Loucy (cell line): Measurements from ENCODE around the gene UBXN6.

Experiments used
- H2AFZ ChIP-seq: fragments of 200-600 bp; sonication (generic); 2 replicates; pipeline ENCODE4 v1.6.0; 2016; ENCODE audit warnings: antibody characterized with exemption, mild to moderate bottlenecking, low read length, moderate library complexity
- H3F3A ChIP-seq: fragments of 200-600 bp; 2 replicates; pipeline ENCODE4 v1.6.0; 2016; ENCODE audit warnings: antibody characterized with exemption, low read depth, mild to moderate bottlenecking
- H3K27me3 ChIP-seq: fragments of 200-600 bp; sonication (generic); 2 replicates; pipeline ENCODE4 v1.6.1; 2014; ENCODE audit warnings: low read length, mild to moderate bottlenecking; ENCODE audit not compliant: insufficient read depth, poor library complexity, severe bottlenecking
- H3K36me3 ChIP-seq: fragments of 200-600 bp; sonication (generic); 2 replicates; pipeline ENCODE4 v1.6.1; 2016; ENCODE audit warnings: low read length; ENCODE audit not compliant: insufficient read depth
- H3K4me1 ChIP-seq: fragments of 200-600 bp; sonication (generic); 2 replicates; pipeline ENCODE4 v1.5.1; 2014; ENCODE audit warnings: low read length, mild to moderate bottlenecking; ENCODE audit not compliant: insufficient read depth, poor library complexity, severe bottlenecking
- H3K4me2 ChIP-seq: fragments of 200-600 bp; sonication (generic); 2 replicates; pipeline ENCODE4 v1.6.0; 2014; ENCODE audit warnings: antibody characterized with exemption, low read length, low read depth, mild to moderate bottlenecking; ENCODE audit not compliant: poor library complexity, severe bottlenecking
- H3K4me3 ChIP-seq: fragments of 200-600 bp; sonication (generic); 2 replicates; pipeline ENCODE4 v1.5.1; 2014; ENCODE audit warnings: low read length, mild to moderate bottlenecking, mixed read lengths; ENCODE audit not compliant: poor library complexity, severe bottlenecking
- H3K79me2 ChIP-seq: fragments of 200-600 bp; sonication (generic); 2 replicates; pipeline ENCODE4 v1.6.1; 2014; ENCODE audit warnings: low read length; ENCODE audit not compliant: insufficient read depth
- H3K9ac ChIP-seq: fragments of 200-600 bp; sonication (generic); 2 replicates; pipeline ENCODE4 v1.6.0; 2014; ENCODE audit warnings: mild to moderate bottlenecking, low read depth, low read length, moderate library complexity; ENCODE audit not compliant: poor library complexity, severe bottlenecking
- H3K9me2 ChIP-seq: fragments of 200-600 bp; sonication (generic); replicated peaks from 2 replicates; pipeline ENCODE4 v1.6.1; 2016; ENCODE audit warnings: low read depth, low read length, mixed read lengths
- H3K9me3 ChIP-seq: fragments of 200-600 bp; sonication (generic); 2 replicates; pipeline ENCODE4 v1.6.1; 2014; ENCODE audit warnings: mild to moderate bottlenecking, antibody characterized with exemption, low read length, low read depth; ENCODE audit not compliant: insufficient read depth
- H4K20me1 ChIP-seq: fragments of 200-600 bp; sonication (generic); 2 replicates; pipeline ENCODE4 v1.6.0; 2014; ENCODE audit warnings: antibody characterized with exemption, low read length, mild to moderate bottlenecking; ENCODE audit not compliant: insufficient read depth, poor library complexity, severe bottlenecking
- CTCF ChIP-seq: fragments of 200-600 bp; sonication (generic); conservative IDR thresholded peaks from 2 replicates; pipeline ENCODE4 v1.5.1; 2014; ENCODE audit warnings: mild to moderate bottlenecking, antibody characterized with exemption, low read length
- EZH2phosphoT487 ChIP-seq: fragments of 200-600 bp; IDR thresholded peaks from 2 replicates; pipeline ENCODE4 v1.6.1; 2018; ENCODE audit warnings: antibody characterized with exemption, mild to moderate bottlenecking, moderate library complexity, borderline replicate concordance

Gene UBXN6

GRCh38 chr19:4429256-4429655 lies 28.3 kb downstream of the UBXN6 start:
- Histone ChIP-seq H3K4me3 (no peak overlapping the region), H2AFZ (no peak overlapping the region), H3K4me2 (no peak overlapping the region), H3K9me2 (no peaks in the 10 kb centered on the region), H3K9ac (no peak overlapping the region), H3K27me3 (no peaks in the 10 kb centered on the region), H3F3A (no peaks in the 10 kb centered on the region), H3K9me3 (no peaks in the 10 kb centered on the region), H4K20me1 (no peaks in the 10 kb centered on the region), H3K36me3 (peaks cover 69% of the 10 kb centered on the region; the same call in 1 of the 2 replicates), H3K4me1 (no peaks in the 10 kb centered on the region), H3K79me2 (no peaks in the 10 kb centered on the region)
- TF ChIP-seq CTCF (no peak), EZH2phosphoT487 (no peak)

- peaks cover 69% of the 10 kb centered on the region; the same call in 1 of the 2 replicates for H3K36me3 ChIP-seq
- no peak for TF ChIP-seq CTCF
- TF ChIP-seq EZH2phosphoT487: no peak
- no peaks in the 10 kb centered on the region for H3K4me1 ChIP-seq
- H3K27me3 ChIP-seq: no peaks in the 10 kb centered on the region
- no peaks in the 10 kb centered on the region for H3K79me2 ChIP-seq
- H3F3A ChIP-seq: no peaks in the 10 kb centered on the region
- no peaks in the 10 kb centered on the region for H4K20me1 ChIP-seq
- no peak overlapping the region for H3K9ac ChIP-seq
- no peaks in the 10 kb centered on the region for H3K9me2 ChIP-seq
- H3K4me3 ChIP-seq: no peak overlapping the region
- no peak overlapping the region for H3K4me2 ChIP-seq
- H2AFZ ChIP-seq: no peak overlapping the region
- no peaks in the 10 kb centered on the region for H3K9me3 ChIP-seq
These were observed 29.1 kb downstream of the UBXN6 start for GRCh38 chr19:4428326-4428975.

GRCh38 chr19:4425537-4425936 lies 32.1 kb downstream of the UBXN6 start:
- TF ChIP-seq EZH2phosphoT487 (no peak), CTCF (no peak)
- H3K36me3 ChIP-seq: peaks cover 64% of the 10 kb centered on the region; the same call in 1 of the 2 replicates

More at GRCh38 chr19:4425537-4425936, 32.1 kb downstream of the UBXN6 start:
- Histone ChIP-seq H3K79me2 (no peaks in the 10 kb centered on the region), H3K4me1 (no peaks in the 10 kb centered on the region), H3K27me3 (no peaks in the 10 kb centered on the region), H2AFZ (no peak overlapping the region), H3K4me2 (no peak overlapping the region), H3K4me3 (no peak overlapping the region), H3K9me2 (no peaks in the 10 kb centered on the region), H3K9me3 (no peaks in the 10 kb centered on the region), H3F3A (no peaks in the 10 kb centered on the region), H4K20me1 (peaks cover 5% of the 10 kb centered on the region), H3K9ac (no peak overlapping the region)
